ENCODE measurements around the gene CCDC167.
"Not testable (repeated sequence)": the region's sequence is repeated elsewhere in the genome, so short reads cannot be mapped to it uniquely, and the experiment has no call there.

The CCDC167 gene

GRCh38 chr6:37452522-37452921, 47.2 kb downstream of the CCDC167 start:
- Histone ChIP-seq H4K8ac (ENCODE audit: low read length) (no peak overlapping the region), H3K27me3 (ENCODE audit: control insufficient read depth in 1 of 2, insufficient read depth in 1 of 2, low read length in 2 of 2) (no peaks in the 10 kb centered on the region), H3K4me2 (ENCODE audit: low read length, poor library complexity, severe bottlenecking) (no peak overlapping the region), H3K14ac (ENCODE audit: low read length in 2 of 2) (no peak overlapping the region), H3K23ac (ENCODE audit: low read length in 2 of 2) (no peak overlapping the region), H2AFZ (ENCODE audit: low read depth, low read length) (no peak overlapping the region), H2BK15ac (ENCODE audit: low read depth, poor library complexity, severe bottlenecking) (no peak overlapping the region), H2BK5ac (ENCODE audit: low read depth, low read length, poor library complexity, severe bottlenecking) (no peak overlapping the region), H3K27ac (ENCODE audit: low read length, poor library complexity, severe bottlenecking) (no peak overlapping the region), H2AK5ac (ENCODE audit: low read length, severe bottlenecking) (no peak overlapping the region), H3K79me1 (replicated peaks; ENCODE audit: low read length, poor library complexity, severe bottlenecking) (peaks cover 18% of the 10 kb centered on the region), H3K36me3 (ENCODE audit: control insufficient read depth in 1 of 2, insufficient read depth in 2 of 2, low read depth in 1 of 2, low read length in 2 of 2) (peaks cover 30 to 65% of the 10 kb centered on the region in 2 experiments), H3K4me3 (ENCODE audit: insufficient read depth in 1 of 2, low read depth in 1 of 2, low read length in 2 of 2) (no peak overlapping the region), H3K9me3 (ENCODE audit: control insufficient read depth, low read length) (no peaks in the 10 kb centered on the region), H4K91ac (ENCODE audit: low read length) (no peak overlapping the region), H3K18ac (ENCODE audit: low read depth in 1 of 2, low read length in 2 of 2) (no peak overlapping the region), H3K4ac (ENCODE audit: low read depth in 1 of 2, low read length in 2 of 2) (no peak overlapping the region), H3K9ac (ENCODE audit: low read length) (no peak overlapping the region), H3K4me1 (ENCODE audit: control insufficient read depth, insufficient read depth, low read depth, low read length) (no peaks in the 10 kb centered on the region), H2BK120ac (ENCODE audit: low read depth, low read length) (no peak overlapping the region), H2BK12ac (ENCODE audit: low read length in 2 of 2) (no peak overlapping the region)
- 100% methylated on average over 3 of the region's 3 CpGs for WGBS
- no peak for DNase-seq

DNA sequence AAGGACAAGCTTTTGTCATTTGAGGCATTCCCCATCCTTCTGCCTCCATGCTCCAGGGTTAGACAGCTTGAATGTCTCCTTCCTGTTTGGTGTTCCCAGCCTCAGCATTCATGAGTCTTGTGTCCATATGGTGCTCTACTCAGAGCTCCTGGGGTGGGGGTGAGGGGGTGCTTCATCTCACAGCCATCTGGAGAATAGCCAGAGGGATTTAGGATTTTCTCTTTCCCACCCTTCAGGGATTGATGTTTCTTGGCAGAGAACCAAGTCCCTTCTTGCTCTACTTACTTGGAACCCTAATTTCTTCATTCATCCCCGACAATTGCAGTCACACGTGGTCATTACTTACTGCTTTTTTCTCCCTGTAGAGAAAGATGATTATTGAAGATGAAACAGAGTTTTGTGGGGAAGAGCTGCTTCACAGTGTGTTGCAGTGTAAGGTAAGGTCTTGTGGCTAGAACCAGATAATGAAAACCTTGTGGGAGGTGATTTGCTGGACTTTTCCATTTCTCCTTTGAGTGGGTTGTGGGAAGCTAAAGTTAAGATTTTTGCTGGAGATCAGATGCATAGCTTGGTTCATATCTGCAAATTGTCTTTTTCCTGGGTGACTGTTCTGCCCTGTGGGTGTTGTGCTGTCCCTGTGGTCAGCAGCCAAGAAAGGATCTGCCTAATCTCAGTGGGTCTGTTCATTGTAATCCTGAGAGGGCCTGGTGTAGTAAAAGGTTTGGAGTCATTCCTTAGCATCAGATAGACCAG, 48.1 kb downstream of the CCDC167 start:
- Histone ChIP-seq H3K4me1 (ENCODE audit: control insufficient read depth, insufficient read depth, low read depth, low read length) (no peaks in the 10 kb centered on the region), H3K9me3 (ENCODE audit: control insufficient read depth, low read length) (no peaks in the 10 kb centered on the region), H3K9ac (ENCODE audit: low read length) (no peak overlapping the region), H3K23ac (ENCODE audit: low read length in 2 of 2) (no peak overlapping the region), H4K8ac (ENCODE audit: low read length) (no peak overlapping the region), H2AK5ac (ENCODE audit: low read length, severe bottlenecking) (no peak overlapping the region), H3K27ac (ENCODE audit: low read length, poor library complexity, severe bottlenecking) (no peak overlapping the region), H3K14ac (ENCODE audit: low read length in 2 of 2) (no peak overlapping the region), H3K4ac (ENCODE audit: low read depth in 1 of 2, low read length in 2 of 2) (no peak overlapping the region), H3K4me3 (ENCODE audit: insufficient read depth in 1 of 2, low read depth in 1 of 2, low read length in 2 of 2) (no peak overlapping the region), H3K18ac (ENCODE audit: low read depth in 1 of 2, low read length in 2 of 2) (no peak overlapping the region), H3K27me3 (ENCODE audit: control insufficient read depth in 1 of 2, insufficient read depth in 1 of 2, low read length in 2 of 2) (no peaks in the 10 kb centered on the region), H2BK5ac (ENCODE audit: low read depth, low read length, poor library complexity, severe bottlenecking) (no peak overlapping the region), H3K79me1 (replicated peaks; ENCODE audit: low read length, poor library complexity, severe bottlenecking) (peaks cover 16% of the 10 kb centered on the region), H3K36me3 (ENCODE audit: control insufficient read depth in 1 of 2, insufficient read depth in 2 of 2, low read depth in 1 of 2, low read length in 2 of 2) (peaks cover 29 to 74% of the 10 kb centered on the region in 2 experiments), H2AFZ (ENCODE audit: low read depth, low read length) (no peak overlapping the region), H2BK12ac (ENCODE audit: low read length in 2 of 2) (no peak overlapping the region), H2BK15ac (ENCODE audit: low read depth, poor library complexity, severe bottlenecking) (no peak overlapping the region), H4K91ac (ENCODE audit: low read length) (no peak overlapping the region), H3K4me2 (ENCODE audit: low read length, poor library complexity, severe bottlenecking) (no peak overlapping the region), H2BK120ac (ENCODE audit: low read depth, low read length) (no peak overlapping the region)
- 98% methylated on average over 2 of the region's 2 CpGs for WGBS
- no peak for DNase-seq

GRCh38 chr6:37449984-37450383, 49.7 kb downstream of the CCDC167 start:
- H3K23ac ChIP-seq (ENCODE audit: low read length in 2 of 2), result no peak overlapping the region
- WGBS, result 95% methylated on average over 4 of the region's 4 CpGs
- H3K4me2 ChIP-seq (ENCODE audit: low read length, poor library complexity, severe bottlenecking), result no peak overlapping the region
- H2AFZ ChIP-seq (ENCODE audit: low read depth, low read length), result no peak overlapping the region
- H3K18ac ChIP-seq (ENCODE audit: low read depth in 1 of 2, low read length in 2 of 2), result no peak overlapping the region
- H3K9me3 ChIP-seq (ENCODE audit: control insufficient read depth, low read length), result no peaks in the 10 kb centered on the region
- H2BK15ac ChIP-seq (ENCODE audit: low read depth, poor library complexity, severe bottlenecking), result no peak overlapping the region
- H3K27me3 ChIP-seq (ENCODE audit: control insufficient read depth in 1 of 2, insufficient read depth in 1 of 2, low read length in 2 of 2), result no peaks in the 10 kb centered on the region
- no peak overlapping the region for H3K9ac ChIP-seq (ENCODE audit: low read length)
- no peak overlapping the region for H3K4ac ChIP-seq (ENCODE audit: low read depth in 1 of 2, low read length in 2 of 2)
- no peak overlapping the region for H3K14ac ChIP-seq (ENCODE audit: low read length in 2 of 2)
- H2BK5ac ChIP-seq (ENCODE audit: low read depth, low read length, poor library complexity, severe bottlenecking), result no peak overlapping the region
- no peak overlapping the region for H2BK12ac ChIP-seq (ENCODE audit: low read length in 2 of 2)
- no peak overlapping the region for H4K91ac ChIP-seq (ENCODE audit: low read length)
- H4K8ac ChIP-seq (ENCODE audit: low read length), result no peak overlapping the region
- DNase-seq, result no peak
- no peak overlapping the region for H2BK120ac ChIP-seq (ENCODE audit: low read depth, low read length)
- peaks cover 12% of the 10 kb centered on the region for H3K79me1 ChIP-seq (replicated peaks; ENCODE audit: low read length, poor library complexity, severe bottlenecking)
- no peak overlapping the region for H3K4me3 ChIP-seq (ENCODE audit: insufficient read depth in 1 of 2, low read depth in 1 of 2, low read length in 2 of 2)
- no peaks in the 10 kb centered on the region for H3K4me1 ChIP-seq (ENCODE audit: control insufficient read depth, insufficient read depth, low read depth, low read length)
- no peak overlapping the region for H2AK5ac ChIP-seq (ENCODE audit: low read length, severe bottlenecking)
- peaks cover 25 to 79% of the 10 kb centered on the region in 2 experiments for H3K36me3 ChIP-seq (ENCODE audit: control insufficient read depth in 1 of 2, insufficient read depth in 2 of 2, low read depth in 1 of 2, low read length in 2 of 2)
- H3K27ac ChIP-seq (ENCODE audit: low read length, poor library complexity, severe bottlenecking), result no peak overlapping the region

DNA sequence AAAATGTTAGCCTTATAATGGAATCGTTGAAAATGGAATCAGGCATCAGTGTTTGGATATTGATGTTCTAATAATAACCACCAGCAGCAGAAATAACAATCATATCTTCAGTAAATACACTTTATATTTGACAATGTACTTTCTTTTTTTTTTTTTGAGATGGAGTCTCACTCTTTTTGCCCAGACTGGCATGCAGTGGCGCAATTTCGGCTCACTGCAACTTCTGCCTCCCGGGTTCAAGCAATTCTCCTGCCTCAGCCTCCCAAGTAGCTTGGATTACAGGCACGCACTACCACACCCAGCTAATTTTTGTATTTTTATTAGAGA, 56.5 kb downstream of the CCDC167 start:
- H3K27ac ChIP-seq (ENCODE audit: low read length, poor library complexity, severe bottlenecking); H2BK120ac ChIP-seq (ENCODE audit: low read depth, low read length); H3K4me1 ChIP-seq (ENCODE audit: control insufficient read depth, insufficient read depth, low read depth, low read length); H2BK5ac ChIP-seq (ENCODE audit: low read depth, low read length, poor library complexity, severe bottlenecking); H4K8ac ChIP-seq (ENCODE audit: low read length); H2AFZ ChIP-seq (ENCODE audit: low read depth, low read length); H3K27me3 ChIP-seq (ENCODE audit: control insufficient read depth in 1 of 2, insufficient read depth in 1 of 2, low read length in 2 of 2); H2AK5ac ChIP-seq (ENCODE audit: low read length, severe bottlenecking); H3K23ac ChIP-seq (ENCODE audit: low read length in 2 of 2); H2BK12ac ChIP-seq (ENCODE audit: low read length in 2 of 2); H2BK15ac ChIP-seq (ENCODE audit: low read depth, poor library complexity, severe bottlenecking); H3K4ac ChIP-seq (ENCODE audit: low read depth in 1 of 2, low read length in 2 of 2); H3K4me2 ChIP-seq (ENCODE audit: low read length, poor library complexity, severe bottlenecking); H3K9me3 ChIP-seq (ENCODE audit: control insufficient read depth, low read length); H3K18ac ChIP-seq (ENCODE audit: low read depth in 1 of 2, low read length in 2 of 2); H3K14ac ChIP-seq (ENCODE audit: low read length in 2 of 2); DNase-seq; H4K91ac ChIP-seq (ENCODE audit: low read length): not testable (repeated sequence)
- H3K79me1 ChIP-seq (replicated peaks; ENCODE audit: low read length, poor library complexity, severe bottlenecking), result peaks cover 26% of the 10 kb centered on the region
- 100% methylated on average over 3 of the region's 5 CpGs for WGBS
- H3K4me3 ChIP-seq (ENCODE audit: insufficient read depth in 1 of 2, low read depth in 1 of 2, low read length in 2 of 2), result peak overlapping the region in 1 of 2 experiments; percentile 73
- H3K9ac ChIP-seq (ENCODE audit: low read length), result peak overlapping the region; percentile 88
- peaks cover 15 to 78% of the 10 kb centered on the region in 2 experiments for H3K36me3 ChIP-seq (ENCODE audit: control insufficient read depth in 1 of 2, insufficient read depth in 2 of 2, low read depth in 1 of 2, low read length in 2 of 2)
